Uterus (tissue), 4 donors: ENCODE data around the gene ZFP42. TPM values are rescaled to one million over a fixed set of nuclear protein-coding genes. Genes with fewer than 3 reads are reported as not detected.

Experiments used
- DNase-seq, 2 donors: peaks; one replicate each; pipeline ENCODE4 v3.0.0-alpha.2; 2019 to 2020
- H3K27ac ChIP-seq, 2 donors: fragments of 200-600 bp; sonication (generic); 1 replicate in 1 of 2; 2 replicates in 1 of 2; pipeline ENCODE4 v1.5.1; 2016 to 2018
- H3K27me3 ChIP-seq, 2 donors: fragments of 200-600 bp; sonication (generic); one replicate each; pipeline ENCODE4 v1.5.1; 2018 to 2019; ENCODE audit warnings: control low read depth in 1 of 2
- H3K36me3 ChIP-seq, 2 donors: fragments of 200-600 bp; sonication (generic); one replicate each; pipeline ENCODE4 v1.5.1; 2019; ENCODE audit warnings: control low read depth in 1 of 2
- H3K4me1 ChIP-seq, 2 donors: fragments of 200-600 bp; sonication (generic); one replicate each; pipeline ENCODE4 v1.5.1; 2018 to 2019; ENCODE audit warnings: control low read depth in 1 of 2
- H3K4me3 ChIP-seq, 2 donors: fragments of 200-600 bp; sonication (generic); 1 replicate in 1 of 2; 2 replicates in 1 of 2; pipeline ENCODE4 v1.5.1; 2018 to 2019; ENCODE audit warnings: mild to moderate bottlenecking in 1 of 2
- H3K9me3 ChIP-seq, 2 donors: fragments of 200-600 bp; sonication (generic); one replicate each; pipeline ENCODE4 v1.5.1; 2019; ENCODE audit warnings: control low read depth in 1 of 2
- CTCF ChIP-seq, 4 experiments: fragments of 200-600 bp in 2 of 4; fragments of 450-650 bp in 2 of 4; sonication (generic) in 2 of 4; IDR thresholded peaks; one replicate each; pipeline ENCODE4 v1.5.1; 2016 to 2019; ENCODE audit warnings: antibody characterized with exemption in 4 of 4, mild to moderate bottlenecking in 2 of 4, moderate library complexity in 1 of 4
- POLR2A ChIP-seq, 2 donors: fragments of 450-650 bp; IDR thresholded peaks; one replicate each; pipeline ENCODE4 v1.6.1; 2016; ENCODE audit warnings: antibody characterized with exemption in 2 of 2, mild to moderate bottlenecking in 1 of 2, moderate library complexity in 1 of 2
- intact Hi-C: fragments of 100-400 bp; cut with DNase I; formaldehyde crosslinking; loops from one replicate; pipeline ENCODE4 v1.15.1; 2023; ENCODE audit warnings: low total_unique reads
- total RNA-seq, 4 donors: library from RNA; depleted of rRNA in 3 of 4; stranded (reverse); fragments of >200 nt in 3 of 4; gene quantifications; one replicate each; pipeline versions ENCODE4 v1.1.0 to v1.2.4, GENCODE V29; 2014 to 2023
- donor health status: DM: yes; HTN: yes; CAD: no.

Gene ZFP42
- total RNA-seq, 4 donors from 2014 or later = 0.90 TPM; not detected in 3

GRCh38 chr4:188008377-188008776 is 12.8 kb downstream of the ZFP42 start:
- TF ChIP-seq CTCF (IDR thresholded peaks at IDR 0.05) = no peak
- no peak for TF ChIP-seq POLR2A (IDR thresholded peaks at IDR 0.05)
- intact Hi-C loops = no loop called here
- H3K4me3 ChIP-seq = no peak overlapping the region

DNA sequence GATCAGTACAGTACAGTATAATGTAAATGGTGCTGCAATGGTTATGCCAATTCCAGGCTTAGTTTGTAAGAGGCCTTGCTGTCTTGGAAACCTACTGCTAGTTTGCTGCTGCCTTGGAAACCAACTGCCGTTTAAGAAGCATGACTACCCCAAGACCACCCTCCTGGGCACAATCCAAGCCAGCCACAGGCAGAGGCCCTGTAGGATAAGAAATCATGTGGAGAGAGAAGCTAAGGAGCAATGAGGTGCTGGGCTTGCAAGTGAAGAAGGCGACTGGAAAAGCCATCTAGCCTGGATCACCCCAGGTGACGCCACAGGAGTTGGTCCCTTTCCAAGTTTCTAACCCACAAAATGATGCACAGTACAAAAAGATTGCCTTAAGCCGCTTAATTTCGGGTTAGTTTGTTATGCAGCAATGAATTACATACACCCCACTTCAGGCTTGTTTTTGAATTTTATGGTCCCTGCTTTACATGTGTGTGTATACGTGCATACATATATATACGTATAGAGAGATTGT is 16.9 kb downstream of the ZFP42 start:
- Histone ChIP-seq H3K27me3 (no peaks in the 10 kb centered on the region), H3K4me1 (no peaks in the 10 kb centered on the region), H3K4me3 (no peak overlapping the region), H3K27ac (no peak overlapping the region), H3K9me3 (no peaks in the 10 kb centered on the region), H3K36me3 (no peaks in the 10 kb centered on the region)
- TF ChIP-seq POLR2A (IDR thresholded peaks at IDR 0.05) (no peak), CTCF (IDR thresholded peaks at IDR 0.05) (no peak)
- DNase-seq = no peak
- intact Hi-C loops = no loop called here

More at GRCh38 chr4:188008377-188008776, 12.8 kb downstream of the ZFP42 start:
- Histone ChIP-seq H3K4me1 (no peaks in the 10 kb centered on the region), H3K9me3 (no peaks in the 10 kb centered on the region), H3K27me3 (no peaks in the 10 kb centered on the region), H3K27ac (no peak overlapping the region), H3K36me3 (no peaks in the 10 kb centered on the region)
- no peak for DNase-seq

DNA sequence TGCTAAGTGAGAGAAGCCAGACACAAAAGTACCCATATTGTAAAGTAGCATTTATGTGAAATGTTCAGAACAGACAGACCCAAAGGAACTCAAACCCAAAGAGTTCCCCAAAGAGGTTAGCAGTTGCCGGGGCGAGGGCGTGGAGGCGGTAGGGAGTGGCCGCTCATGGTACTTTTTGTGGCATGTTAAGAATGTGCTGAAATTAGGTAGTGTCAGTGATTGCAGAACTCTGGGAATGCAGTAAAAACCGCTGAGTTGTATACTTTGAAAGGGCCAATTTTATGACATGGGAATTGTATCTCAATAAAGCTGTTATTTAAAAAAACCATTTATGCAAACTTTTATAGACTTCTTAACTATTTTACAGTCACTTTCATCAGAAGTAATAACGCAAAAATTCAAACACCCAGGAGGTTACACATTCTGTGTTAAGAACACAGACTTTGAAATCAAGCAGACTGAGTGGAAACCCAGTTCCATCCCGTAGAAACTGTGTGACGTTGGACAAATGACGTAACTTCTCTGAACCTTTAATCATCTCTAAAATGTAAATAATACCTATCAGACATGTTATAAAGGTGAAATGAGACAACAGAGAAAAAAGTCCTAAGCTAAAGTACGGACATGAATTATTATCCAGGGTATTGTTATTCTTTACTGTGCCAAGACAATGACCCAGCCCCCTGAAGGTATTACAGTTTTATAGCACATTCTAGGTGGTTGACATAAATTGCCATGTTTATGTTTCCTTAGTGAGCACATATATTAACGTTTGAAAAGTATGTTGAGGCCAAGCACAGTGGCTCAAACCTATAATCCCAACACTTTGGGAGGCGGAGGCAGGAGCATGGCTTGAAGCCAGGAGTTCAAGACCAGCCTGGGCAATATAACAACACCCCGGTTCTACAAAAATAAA is 19.7 kb downstream of the ZFP42 start:
- intact Hi-C loops = no loop called here
- Histone ChIP-seq H3K4me3 (no peak overlapping the region), H3K4me1 (no peaks in the 10 kb centered on the region), H3K36me3 (no peaks in the 10 kb centered on the region), H3K27ac (no peak overlapping the region), H3K27me3 (no peaks in the 10 kb centered on the region), H3K9me3 (no peaks in the 10 kb centered on the region)
- TF ChIP-seq POLR2A (IDR thresholded peaks at IDR 0.05) (no peak), CTCF (IDR thresholded peaks at IDR 0.05) (no peak)
- DNase-seq = no peak

DNA sequence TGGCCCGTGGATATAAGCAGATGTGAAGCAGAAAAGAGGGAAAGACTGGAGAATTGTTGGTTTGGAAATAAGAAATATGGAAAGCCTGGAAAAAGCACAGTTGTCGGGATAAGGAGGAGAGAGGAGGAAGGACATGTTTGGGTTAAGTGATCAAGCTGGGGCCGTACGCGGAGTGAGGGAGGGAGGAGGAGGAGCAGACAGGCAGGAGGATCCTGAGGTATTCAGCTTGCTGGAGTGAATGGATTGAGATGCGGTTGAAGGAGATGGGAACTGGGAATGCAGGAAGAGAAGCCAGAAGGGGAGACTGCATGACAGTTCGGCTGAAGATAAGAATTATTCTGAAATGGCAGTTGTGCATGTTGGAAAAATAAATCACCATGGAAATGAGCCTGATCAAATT is 21.2 kb downstream of the ZFP42 start:
- no peaks in the 10 kb centered on the region for H3K9me3 ChIP-seq
- H3K27ac ChIP-seq = no peak overlapping the region
- no peaks in the 10 kb centered on the region for H3K27me3 ChIP-seq
- DNase-seq = no peak
- no peak overlapping the region for H3K4me3 ChIP-seq
- intact Hi-C loops = no loop called here
- no peaks in the 10 kb centered on the region for H3K4me1 ChIP-seq
- TF ChIP-seq CTCF (IDR thresholded peaks at IDR 0.05) (no peak), POLR2A (IDR thresholded peaks at IDR 0.05) (no peak)
- H3K36me3 ChIP-seq = no peaks in the 10 kb centered on the region

GRCh38 chr4:188018262-188018661 is 22.7 kb downstream of the ZFP42 start:
- Histone ChIP-seq H3K36me3 (no peaks in the 10 kb centered on the region), H3K27me3 (no peaks in the 10 kb centered on the region), H3K4me1 (no peaks in the 10 kb centered on the region), H3K27ac (no peak overlapping the region), H3K9me3 (no peaks in the 10 kb centered on the region), H3K4me3 (no peak overlapping the region)
- no peak for DNase-seq
- intact Hi-C loops = no loop called here
- TF ChIP-seq CTCF (IDR thresholded peaks at IDR 0.05) = no peak
- TF ChIP-seq POLR2A (IDR thresholded peaks at IDR 0.05) = no peak
